Mammary epithelial cell (primary cell): ENCODE results near the gene IQGAP2.
A peak's percentile ranks its signal among the peaks of the same experiment; 100 is the strongest.

ENCODE experiments used
- EZH2 ChIP-seq: IDR thresholded peaks from 2 replicates; pipeline ENCODE4 v1.6.1; 2012; ENCODE audit warnings: low read length, inconsistent platforms, borderline replicate concordance
- TF ChIP-seq, protein P1 (sequence below), 2 donors: IDR thresholded peaks in 1 of 2; conservative IDR thresholded peaks in 1 of 2; 2 replicates each; pipeline ENCODE4 v1.5.1; 2011 to 2012; ENCODE audit warnings: inconsistent platforms in 2 of 2, low read length in 2 of 2, mild to moderate bottlenecking in 2 of 2, control low read depth in 1 of 2, low read depth in 1 of 2; ENCODE audit not compliant: insufficient read depth in 1 of 2; ENCODE audit errors: extremely low read depth in 1 of 2

DNA sequence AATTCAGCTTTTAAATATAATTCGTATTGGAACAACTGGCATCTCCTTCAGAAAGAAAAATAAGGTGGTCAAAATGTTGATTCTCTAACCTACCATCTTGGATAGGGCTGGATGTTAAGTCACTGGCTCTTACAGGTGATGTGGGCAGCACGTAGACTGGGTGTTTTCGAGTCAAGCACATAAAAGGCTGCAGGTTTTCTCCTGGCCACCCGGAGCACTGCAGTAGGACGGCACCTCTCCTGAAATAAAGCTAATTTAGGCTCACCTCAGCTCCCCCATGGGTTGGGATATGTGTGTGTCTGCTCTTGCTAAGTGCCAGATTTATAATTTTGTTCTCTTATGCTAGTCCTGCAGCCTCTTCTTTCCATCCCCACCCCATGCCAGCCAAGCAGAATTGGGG lies 80.3 kb downstream of the IQGAP2 start:
- TF ChIP-seq EZH2: no peak
- TF ChIP-seq, protein P1, sequence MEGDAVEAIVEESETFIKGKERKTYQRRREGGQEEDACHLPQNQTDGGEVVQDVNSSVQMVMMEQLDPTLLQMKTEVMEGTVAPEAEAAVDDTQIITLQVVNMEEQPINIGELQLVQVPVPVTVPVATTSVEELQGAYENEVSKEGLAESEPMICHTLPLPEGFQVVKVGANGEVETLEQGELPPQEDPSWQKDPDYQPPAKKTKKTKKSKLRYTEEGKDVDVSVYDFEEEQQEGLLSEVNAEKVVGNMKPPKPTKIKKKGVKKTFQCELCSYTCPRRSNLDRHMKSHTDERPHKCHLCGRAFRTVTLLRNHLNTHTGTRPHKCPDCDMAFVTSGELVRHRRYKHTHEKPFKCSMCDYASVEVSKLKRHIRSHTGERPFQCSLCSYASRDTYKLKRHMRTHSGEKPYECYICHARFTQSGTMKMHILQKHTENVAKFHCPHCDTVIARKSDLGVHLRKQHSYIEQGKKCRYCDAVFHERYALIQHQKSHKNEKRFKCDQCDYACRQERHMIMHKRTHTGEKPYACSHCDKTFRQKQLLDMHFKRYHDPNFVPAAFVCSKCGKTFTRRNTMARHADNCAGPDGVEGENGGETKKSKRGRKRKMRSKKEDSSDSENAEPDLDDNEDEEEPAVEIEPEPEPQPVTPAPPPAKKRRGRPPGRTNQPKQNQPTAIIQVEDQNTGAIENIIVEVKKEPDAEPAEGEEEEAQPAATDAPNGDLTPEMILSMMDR (conservative IDR thresholded peaks at IDR 0.05 in 1 of 2, IDR thresholded peaks at IDR 0.05 in 1 of 2; ENCODE audit: extremely low read depth in 1 of 2, insufficient read depth in 1 of 2, low read depth in 1 of 2, low read length in 2 of 2): peak in 1 of 2 donors; percentile 7
